HCT116 (cell line): Measurements from ENCODE around the gene RAB26. TPM values are rescaled to one million over a fixed set of nuclear protein-coding genes. Genes with fewer than 3 reads are reported as not detected.

ENCODE experiments used
- ATAC-seq: fragments of 200-7000 bp; cut with Tn5 transposase; 2 replicates; pipeline ENCODE4 v1.9.1; 2020; ENCODE audit warnings: mild to moderate bottlenecking, moderate library complexity
- BruUV-seq: library from RNA; stranded (reverse); fragments of 400-500 nt; replicated peaks from 2 replicates; lab custom pipeline; 2021; lab: Mats Ljungman, UMichigan
- CTCF ChIA-PET: fragments of 300-600 bp; sonication (Branson Sonifier 250); formaldehyde crosslinking; loops from one replicate; lab custom pipeline; 2021; ENCODE audit warnings: antibody characterized with exemption; lab: Charles Lee
- POLR2A ChIA-PET: fragments of 300-600, 350-600 bp; sonication (Branson Sonifier 250); formaldehyde crosslinking; loops from one replicate; lab custom pipeline; 2021; ENCODE audit warnings: antibody characterized with exemption; lab: Charles Lee
- RAD21 ChIA-PET, 2 experiments: fragments of 300-600 bp; sonication (Branson Sonifier 250); formaldehyde crosslinking; loops; one replicate each; lab custom pipeline; 2023; ENCODE audit warnings: low total read pairs in 2 of 2; ENCODE audit not compliant: uncharacterized antibody in 2 of 2, unreplicated experiment in 2 of 2, low non-redundant PET in 1 of 2; lab: Charles Lee
- DNase-seq: peaks from one replicate; pipeline ENCODE4 v3.0.0-alpha.2; 2010; ENCODE audit warnings: low read depth, low spot score
- H2AFZ ChIP-seq: fragments of 200-600 bp; shearing (Covaris generic), sonication (generic); 2 replicates; pipeline ENCODE4 v1.6.1; 2017; ENCODE audit warnings: low read depth, mixed run types, mixed read lengths, antibody characterized with exemption, low read length; ENCODE audit not compliant: poor library complexity, severe bottlenecking
- H3K27ac ChIP-seq: 2 replicates; pipeline ENCODE4 v1.5.1; 2012; ENCODE audit warnings: low read depth, low read length
- H3K27me3 ChIP-seq: fragments of 200-600 bp; sonication (generic); 2 replicates; pipeline ENCODE4 v1.6.1; 2016; ENCODE audit warnings: mixed run types, low read length, mixed read lengths; ENCODE audit not compliant: insufficient read depth
- H3K36me3 ChIP-seq, 2 experiments: fragments of 200-500 bp in 1 of 2; fragments of 200-600 bp in 1 of 2; sonication (Bioruptor generic) in 1 of 2; sonication (generic) in 1 of 2; 2 replicates each; pipeline versions ENCODE4 v1.5.1 to v1.6.1; 2014 to 2016; ENCODE audit warnings: low read length in 2 of 2, inconsistent platforms in 1 of 2, mixed read lengths in 1 of 2, mixed run types in 1 of 2; ENCODE audit not compliant: insufficient read depth in 2 of 2, control insufficient read depth in 1 of 2
- H3K4me1 ChIP-seq, 2 experiments: fragments of 200-600 bp in 1 of 2; sonication (generic) in 1 of 2; 2 replicates each; pipeline versions ENCODE4 v1.5.1 to v1.6.1; 2012 to 2017; ENCODE audit warnings: low read length in 2 of 2, inconsistent platforms in 1 of 2, mild to moderate bottlenecking in 1 of 2, mixed read lengths in 1 of 2, mixed run types in 1 of 2, moderate library complexity in 1 of 2; ENCODE audit not compliant: insufficient read depth in 2 of 2, control insufficient read depth in 1 of 2
- H3K4me2 ChIP-seq: fragments of 200-600 bp; sonication (generic); 2 replicates; pipeline ENCODE4 v1.6.1; 2017; ENCODE audit warnings: mixed run types, low read length, mixed read lengths
- H3K4me3 ChIP-seq, 2 experiments: fragments of 200-600 bp in 1 of 2; sonication (generic) in 1 of 2; replicated peaks in 1 of 2; 2 replicates each; pipeline ENCODE4 v1.5.1; 2011 to 2016; ENCODE audit warnings: low read length in 2 of 2, control low read depth in 1 of 2, low read depth in 1 of 2, mild to moderate bottlenecking in 1 of 2, mixed read lengths in 1 of 2, mixed run types in 1 of 2
- H3K79me2 ChIP-seq: fragments of 200-600 bp; sonication (generic); 2 replicates; pipeline ENCODE4 v1.6.1; 2017; ENCODE audit warnings: mild to moderate bottlenecking, mixed run types, low read length, moderate library complexity, mixed read lengths; ENCODE audit not compliant: insufficient read depth
- H3K9ac ChIP-seq: fragments of 200-600 bp; sonication (generic); 2 replicates; pipeline ENCODE4 v1.6.1; 2016; ENCODE audit warnings: low read length, mixed read lengths
- H3K9me2 ChIP-seq: fragments of 200-600 bp; sonication (generic), shearing (Covaris generic); 2 replicates; pipeline ENCODE4 v1.6.1; 2017; ENCODE audit warnings: mixed run types, mild to moderate bottlenecking, moderate library complexity; ENCODE audit not compliant: insufficient read depth
- H3K9me3 ChIP-seq, 2 experiments: fragments of 200-500 bp in 1 of 2; fragments of 200-600 bp in 1 of 2; sonication (Bioruptor generic) in 1 of 2; sonication (generic) in 1 of 2; 2 replicates each; pipeline ENCODE4 v1.6.1; 2014 to 2017; ENCODE audit warnings: low read length in 2 of 2, mixed read lengths in 2 of 2, inconsistent platforms in 1 of 2, low read depth in 1 of 2, mild to moderate bottlenecking in 1 of 2, mixed run types in 1 of 2, moderate library complexity in 1 of 2; ENCODE audit not compliant: control insufficient read depth in 1 of 2, insufficient read depth in 1 of 2
- H4K20me1 ChIP-seq: fragments of 200-600 bp; sonication (generic), shearing (Covaris generic); 2 replicates; pipeline ENCODE4 v1.6.1; 2017; ENCODE audit warnings: mixed run types, mild to moderate bottlenecking, moderate library complexity; ENCODE audit not compliant: insufficient read depth
- CBX3 ChIP-seq: IDR thresholded peaks from 2 replicates; pipeline ENCODE4 v1.6.1; 2012; ENCODE audit warnings: low read depth
- CEBPB ChIP-seq: IDR thresholded peaks from 2 replicates; pipeline ENCODE4 v1.6.1; 2012; ENCODE audit warnings: low read depth
- ELF1 ChIP-seq: IDR thresholded peaks from 2 replicates; pipeline ENCODE4 v1.6.1; 2012; ENCODE audit warnings: low read depth, borderline replicate concordance
- FOSL1 ChIP-seq: IDR thresholded peaks from 2 replicates; pipeline ENCODE4 v1.6.1; 2012; ENCODE audit warnings: low read depth
- JUND ChIP-seq: IDR thresholded peaks from 2 replicates; pipeline ENCODE4 v1.6.1; 2012
- POLR2A ChIP-seq: IDR thresholded peaks from 2 replicates; pipeline ENCODE4 v1.7.0; 2011; ENCODE audit warnings: borderline replicate concordance; ENCODE audit not compliant: insufficient read depth, insufficient read length; ENCODE audit errors: extremely low read depth
- POLR2AphosphoS5 ChIP-seq: IDR thresholded peaks from 2 replicates; pipeline ENCODE4 v1.6.1; 2011; ENCODE audit warnings: mild to moderate bottlenecking, low read depth, low read length, moderate library complexity
- RAD21 ChIP-seq: IDR thresholded peaks from 2 replicates; pipeline ENCODE4 v1.6.1; 2012; ENCODE audit warnings: low read depth, mild to moderate bottlenecking
- SIN3A ChIP-seq: IDR thresholded peaks from 2 replicates; pipeline ENCODE4 v1.6.1; 2012; ENCODE audit warnings: low read depth
- SP1 ChIP-seq: IDR thresholded peaks from 2 replicates; pipeline ENCODE4 v1.6.1; 2012; ENCODE audit warnings: low read depth
- SRF ChIP-seq: IDR thresholded peaks from 2 replicates; pipeline ENCODE4 v1.6.1; 2012; ENCODE audit warnings: low read depth
- TCF7L2 ChIP-seq: IDR thresholded peaks from 2 replicates; pipeline ENCODE4 v1.7.0; 2011; ENCODE audit warnings: borderline replicate concordance, inconsistent platforms; ENCODE audit not compliant: insufficient read depth, insufficient read length; ENCODE audit errors: extremely low read depth
- YY1 ChIP-seq: IDR thresholded peaks from 2 replicates; pipeline ENCODE4 v1.6.1; 2011; ENCODE audit warnings: low read length, low read depth, moderate library complexity, mild to moderate bottlenecking; ENCODE audit not compliant: insufficient replicate concordance; ENCODE audit errors: extremely low read depth
- ZNF274 ChIP-seq: fragments of 200-500 bp; sonication (Bioruptor generic); IDR thresholded peaks from 2 replicates; pipeline ENCODE4 v1.6.1; 2014; ENCODE audit warnings: mild to moderate bottlenecking, low read depth, low read length, inconsistent platforms
- intact Hi-C: fragments of 100-400 bp; cut with micrococcal nuclease; formaldehyde crosslinking; loops from 2 replicates; pipeline ENCODE4 v1.10.0; 2022
- total RNA-seq: library from RNA; stranded (reverse); gene quantifications from one replicate; pipeline ENCODE4 v1.2.1, GENCODE V29; 2021; ENCODE audit not compliant: unreplicated experiment
- TF ChIP-seq, protein P1 (sequence below): IDR thresholded peaks from 2 replicates; pipeline ENCODE4 v1.6.1; 2012
- TF ChIP-seq, protein P2 (sequence below): IDR thresholded peaks from 2 replicates; pipeline ENCODE4 v1.6.1; 2012
- TF ChIP-seq, protein P3 (sequence below): IDR thresholded peaks from 2 replicates; pipeline ENCODE4 v1.6.1; 2011; ENCODE audit warnings: mild to moderate bottlenecking, low read length, moderate library complexity; ENCODE audit not compliant: insufficient replicate concordance; ENCODE audit errors: extremely low read depth

The RAB26 gene
- total RNA-seq, 1 experiment from 2014 or later, result 44.9 TPM

- intact Hi-C loops, result no loop called here
- no peak for DNase-seq
- no TSS peak for BruUV-seq
- RAD21 ChIA-PET, result no interaction called here
- Histone ChIP-seq H2AFZ (no peak overlapping the region), H3K4me2 (no peak overlapping the region), H4K20me1 (no peaks in the 10 kb centered on the region), H3K4me1 (peaks cover 0 to 5% of the 10 kb centered on the region in 2 experiments; a peak in 1 of 4 replicates), H3K9me3 (no peaks in the 10 kb centered on the region), H3K27me3 (no peaks in the 10 kb centered on the region), H3K4me3 (no peak overlapping the region), H3K9me2 (no peaks in the 10 kb centered on the region), H3K27ac (no peak overlapping the region; the same call in 1 of the 2 replicates), H3K36me3 (peaks cover 8 to 26% of the 10 kb centered on the region in 2 experiments; a peak in 2 of 4 replicates), H3K79me2 (no peaks in the 10 kb centered on the region), H3K9ac (no peak overlapping the region)
- no peak for ATAC-seq
- CTCF ChIA-PET, result no interaction called here
- POLR2A ChIA-PET, result interaction anchor here (0.8 to 1.4 kb wide), 2 partner anchors 22 kb away, joined by 4 to 6 read pairs; partner anchors contain the start of gene TRAF7
- no peak for TF ChIP-seq FOSL1
- no peak for TF ChIP-seq CBX3
Measured at GRCh38 chr16:2177101-2177500, 28.7 kb downstream of the RAB26 start.

DNA sequence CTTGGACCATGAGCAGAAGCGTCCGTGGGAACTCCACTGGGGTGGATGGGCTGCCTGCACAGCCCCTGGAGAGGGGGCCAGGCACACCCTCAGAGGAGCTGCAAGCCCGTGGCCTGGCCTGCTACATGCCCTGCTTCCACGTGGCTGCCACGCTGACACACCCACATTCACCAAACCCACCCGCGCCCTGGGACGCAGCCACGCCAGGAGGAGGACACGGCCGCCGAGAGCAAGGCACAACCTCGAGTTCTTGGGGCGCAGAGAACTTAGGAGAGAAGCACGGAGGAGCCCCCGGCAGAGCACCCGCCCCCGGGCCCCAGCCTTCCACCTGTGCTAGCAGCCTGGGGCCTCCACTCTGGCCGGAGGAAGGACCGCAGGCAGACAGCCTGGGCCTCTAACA lies 29.1 kb downstream of the RAB26 start:
- no peak for TF ChIP-seq RAD21
- TF ChIP-seq JUND, result no peak
- no peak for TF ChIP-seq ZNF274
- no peak for TF ChIP-seq FOSL1
- TF ChIP-seq, protein P1, sequence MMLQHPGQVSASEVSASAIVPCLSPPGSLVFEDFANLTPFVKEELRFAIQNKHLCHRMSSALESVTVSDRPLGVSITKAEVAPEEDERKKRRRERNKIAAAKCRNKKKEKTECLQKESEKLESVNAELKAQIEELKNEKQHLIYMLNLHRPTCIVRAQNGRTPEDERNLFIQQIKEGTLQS, result no peak
- TF ChIP-seq SP1, result no peak
- TF ChIP-seq, protein P2, sequence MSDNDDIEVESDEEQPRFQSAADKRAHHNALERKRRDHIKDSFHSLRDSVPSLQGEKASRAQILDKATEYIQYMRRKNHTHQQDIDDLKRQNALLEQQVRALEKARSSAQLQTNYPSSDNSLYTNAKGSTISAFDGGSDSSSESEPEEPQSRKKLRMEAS, result no peak
- TF ChIP-seq ELF1, result no peak
- TF ChIP-seq TCF7L2, result no peak
- TF ChIP-seq POLR2A, result no peak
- no peak for TF ChIP-seq YY1
- TF ChIP-seq SRF, result no peak
- no peak for TF ChIP-seq CEBPB
- TF ChIP-seq, protein P3, sequence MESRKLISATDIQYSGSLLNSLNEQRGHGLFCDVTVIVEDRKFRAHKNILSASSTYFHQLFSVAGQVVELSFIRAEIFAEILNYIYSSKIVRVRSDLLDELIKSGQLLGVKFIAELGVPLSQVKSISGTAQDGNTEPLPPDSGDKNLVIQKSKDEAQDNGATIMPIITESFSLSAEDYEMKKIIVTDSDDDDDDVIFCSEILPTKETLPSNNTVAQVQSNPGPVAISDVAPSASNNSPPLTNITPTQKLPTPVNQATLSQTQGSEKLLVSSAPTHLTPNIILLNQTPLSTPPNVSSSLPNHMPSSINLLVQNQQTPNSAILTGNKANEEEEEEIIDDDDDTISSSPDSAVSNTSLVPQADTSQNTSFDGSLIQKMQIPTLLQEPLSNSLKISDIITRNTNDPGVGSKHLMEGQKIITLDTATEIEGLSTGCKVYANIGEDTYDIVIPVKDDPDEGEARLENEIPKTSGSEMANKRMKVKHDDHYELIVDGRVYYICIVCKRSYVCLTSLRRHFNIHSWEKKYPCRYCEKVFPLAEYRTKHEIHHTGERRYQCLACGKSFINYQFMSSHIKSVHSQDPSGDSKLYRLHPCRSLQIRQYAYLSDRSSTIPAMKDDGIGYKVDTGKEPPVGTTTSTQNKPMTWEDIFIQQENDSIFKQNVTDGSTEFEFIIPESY, result no peak
- no peak for TF ChIP-seq POLR2AphosphoS5
- no peak for TF ChIP-seq SIN3A
- RAD21 ChIA-PET, result no interaction called here
- DNase-seq (no peak), ATAC-seq (no peak)
- intact Hi-C loops, result no loop called here
- CTCF ChIA-PET, result no interaction called here
- no peak overlapping the region for H3K4me3 ChIP-seq
- POLR2A ChIA-PET, result interaction anchor here (1.4 kb wide), 1 partner anchor 22 kb away, joined by 6 read pairs; the partner anchor contains the start of gene TRAF7
- H3K9me2 ChIP-seq, result no peaks in the 10 kb centered on the region
- H3K4me1 ChIP-seq, result peaks cover 0 to 5% of the 10 kb centered on the region in 2 experiments; a peak in 1 of 4 replicates
- BruUV-seq, result TSS peak; percentile 78
- no peak overlapping the region for H2AFZ ChIP-seq
- H3K4me2 ChIP-seq, result no peak overlapping the region
- H3K9me3 ChIP-seq, result no peaks in the 10 kb centered on the region
- H3K27ac ChIP-seq, result no peak overlapping the region
- no peaks in the 10 kb centered on the region for H3K79me2 ChIP-seq
- H4K20me1 ChIP-seq, result no peaks in the 10 kb centered on the region
- H3K27me3 ChIP-seq, result no peaks in the 10 kb centered on the region
- peaks cover 8 to 26% of the 10 kb centered on the region in 2 experiments; a peak in 2 of 4 replicates for H3K36me3 ChIP-seq
- no peak overlapping the region for H3K9ac ChIP-seq
